Upper lobe of left lung (tissue), 6 donors: ENCODE data around the gene SLC25A21. TPM values are rescaled to one million over a fixed set of nuclear protein-coding genes. Genes with fewer than 3 reads are reported as not detected.
"Not testable (repeated sequence)": the region's sequence is repeated elsewhere in the genome, so short reads cannot be mapped to it uniquely, and the experiment has no call there.

Source experiments
- ATAC-seq, 2 donors: fragments of 200-7000 bp; cut with Tn5 transposase; one replicate each; pipeline ENCODE4 v1.9.1; 2022; ENCODE audit warnings: mild to moderate bottlenecking in 2 of 2, moderate library complexity in 2 of 2; ENCODE audit not compliant: low FRiP score in 2 of 2
- DNase-seq, 2 donors: peaks; one replicate each; pipeline ENCODE4 v3.0.0-alpha.2; 2019 to 2020
- H3K27ac ChIP-seq, 4 donors: fragments of 200-600 bp; sonication (generic); one replicate each; pipeline ENCODE4 v1.5.1; 2016 to 2019
- H3K27me3 ChIP-seq, 4 donors: fragments of 200-600 bp; sonication (generic); one replicate each; pipeline ENCODE4 v1.5.1; 2017 to 2019
- H3K36me3 ChIP-seq, 4 donors: fragments of 200-600 bp; sonication (generic); one replicate each; pipeline ENCODE4 v1.5.1; 2016 to 2019
- H3K4me1 ChIP-seq, 4 donors: fragments of 200-600 bp; sonication (generic); one replicate each; pipeline ENCODE4 v1.5.1; 2018 to 2019
- H3K4me3 ChIP-seq, 4 donors: fragments of 200-600 bp; sonication (generic); one replicate each; pipeline ENCODE4 v1.5.1; 2017 to 2019; ENCODE audit warnings: mild to moderate bottlenecking in 2 of 4, moderate library complexity in 1 of 4
- H3K9me3 ChIP-seq, 4 donors: fragments of 200-600 bp; sonication (generic); one replicate each; pipeline ENCODE4 v1.5.1; 2018 to 2019
- CTCF ChIP-seq, 6 experiments: fragments of 450-650 bp in 4 of 6; fragments of 200-600 bp in 2 of 6; sonication (generic) in 2 of 6; IDR thresholded peaks; one replicate each; pipeline ENCODE4 v1.5.1; 2016 to 2019; ENCODE audit warnings: antibody characterized with exemption in 6 of 6
- EP300 ChIP-seq, 4 donors: sonication (generic); formaldehyde crosslinking; IDR thresholded peaks; one replicate each; pipeline ENCODE4 v1.5.1; 2017; ENCODE audit warnings: antibody characterized with exemption in 4 of 4, control low read depth in 2 of 4
- POLR2A ChIP-seq, 4 donors: fragments of 450-650 bp; IDR thresholded peaks; one replicate each; pipeline ENCODE4 v1.5.1; 2016 to 2017; ENCODE audit warnings: antibody characterized with exemption in 4 of 4, mild to moderate bottlenecking in 2 of 4
- POLR2AphosphoS5 ChIP-seq, 2 donors: sonication (generic); formaldehyde crosslinking; IDR thresholded peaks; one replicate each; pipeline ENCODE4 v1.5.1; 2017; ENCODE audit warnings: antibody characterized with exemption in 2 of 2
- WGBS, 2 donors: methylation state at CpG; one replicate each; pipeline ENCODE4 v1.1.5; 2017 to 2018; 5-methylcytosine and 5-hydroxymethylcytosine counted together
- total RNA-seq, 6 donors: library from RNA; depleted of rRNA in 4 of 6; stranded (reverse); fragments of >200 nt in 4 of 6; gene quantifications; one replicate each; pipeline versions ENCODE4 v1.1.0 to v1.2.1, GENCODE V29; 2016 to 2021
- donor health status: DM: no; HTN: no; CAD: no; lungs with moderate emphysema.
- donor health status: DM: no; HTN: yes; CAD: no; lungs with severe emphysema.

The SLC25A21 gene
- total RNA-seq, 6 donors from 2014 or later: 0.15 to 1.7 (median 0.30) TPM; not detected in 3

DNA sequence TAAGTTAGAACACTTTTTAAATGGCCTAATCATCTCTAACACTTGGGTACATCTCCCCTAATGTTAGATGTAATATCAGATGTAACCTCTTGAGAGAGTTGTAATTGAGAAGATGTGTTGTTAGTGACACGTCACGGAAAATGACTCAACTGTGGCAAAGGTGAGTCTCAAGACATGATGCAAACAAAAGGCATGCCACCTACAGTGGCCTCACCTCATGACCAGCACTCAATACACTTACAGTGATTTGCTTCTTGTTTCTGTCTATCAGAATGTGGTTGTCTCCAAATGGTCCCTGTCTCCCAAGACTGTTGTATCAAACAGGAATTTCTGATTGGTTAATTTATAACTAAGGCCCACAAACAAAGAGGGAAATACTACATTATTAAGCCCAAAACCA, 91.2 kb downstream of the SLC25A21 start:
- H3K9me3 ChIP-seq: no peaks in the 10 kb centered on the region
- H3K4me1 ChIP-seq: no peaks in the 10 kb centered on the region
- no peaks in the 10 kb centered on the region for H3K27me3 ChIP-seq
- no peaks in the 10 kb centered on the region for H3K36me3 ChIP-seq
- WGBS, 2 donors: 94% methylated on average over 2 of the region's 2 CpGs
- H3K4me3 ChIP-seq: no peak overlapping the region
- TF ChIP-seq CTCF (IDR thresholded peaks at IDR 0.05) (no peak), POLR2AphosphoS5 (IDR thresholded peaks at IDR 0.05) (no peak), EP300 (IDR thresholded peaks at IDR 0.05) (no peak), POLR2A (IDR thresholded peaks at IDR 0.05) (no peak)
- H3K27ac ChIP-seq: no peak overlapping the region
- DNase-seq (no peak), ATAC-seq (no peak)

DNA sequence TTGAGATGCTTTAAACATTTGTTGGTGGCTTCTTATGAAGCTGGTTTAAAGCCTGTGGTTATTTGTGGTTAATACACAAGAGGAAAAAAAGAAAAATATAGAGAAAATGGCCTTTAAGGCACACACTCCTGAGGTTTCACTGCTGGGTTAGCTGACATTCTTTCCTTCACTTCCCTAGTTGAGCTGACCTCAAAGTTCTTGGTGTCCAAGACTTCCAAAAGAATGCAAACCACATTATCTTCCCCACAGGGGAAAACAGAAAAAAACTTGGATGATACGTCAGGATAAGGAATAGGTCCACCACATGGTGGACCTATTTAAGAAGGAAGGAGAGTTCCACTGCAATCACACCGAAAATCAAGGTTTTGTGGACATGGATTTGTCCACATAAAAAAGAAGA, 94.3 kb downstream of the SLC25A21 start:
- no peak for ATAC-seq
- no peak for DNase-seq
- Histone ChIP-seq H3K36me3 (no peaks in the 10 kb centered on the region), H3K27me3 (no peaks in the 10 kb centered on the region), H3K27ac (no peak overlapping the region), H3K9me3 (no peaks in the 10 kb centered on the region), H3K4me1 (no peaks in the 10 kb centered on the region), H3K4me3 (no peak overlapping the region)
- 57 to 64% methylated on average over 2 of the region's 2 CpGs for WGBS, 2 donors
- TF ChIP-seq POLR2A (IDR thresholded peaks at IDR 0.05) (no peak), POLR2AphosphoS5 (IDR thresholded peaks at IDR 0.05) (no peak), EP300 (IDR thresholded peaks at IDR 0.05) (no peak), CTCF (IDR thresholded peaks at IDR 0.05) (no peak)

GRCh38 chr14:37074320-37074719, 98.1 kb downstream of the SLC25A21 start:
- not testable (repeated sequence) for ATAC-seq, H3K36me3 ChIP-seq, DNase-seq, H3K27ac ChIP-seq, H3K4me3 ChIP-seq, H3K4me1 ChIP-seq, H3K9me3 ChIP-seq, H3K27me3 ChIP-seq
- 64 to 67% methylated on average over 4 of the region's 4 CpGs for WGBS, 2 donors

DNA sequence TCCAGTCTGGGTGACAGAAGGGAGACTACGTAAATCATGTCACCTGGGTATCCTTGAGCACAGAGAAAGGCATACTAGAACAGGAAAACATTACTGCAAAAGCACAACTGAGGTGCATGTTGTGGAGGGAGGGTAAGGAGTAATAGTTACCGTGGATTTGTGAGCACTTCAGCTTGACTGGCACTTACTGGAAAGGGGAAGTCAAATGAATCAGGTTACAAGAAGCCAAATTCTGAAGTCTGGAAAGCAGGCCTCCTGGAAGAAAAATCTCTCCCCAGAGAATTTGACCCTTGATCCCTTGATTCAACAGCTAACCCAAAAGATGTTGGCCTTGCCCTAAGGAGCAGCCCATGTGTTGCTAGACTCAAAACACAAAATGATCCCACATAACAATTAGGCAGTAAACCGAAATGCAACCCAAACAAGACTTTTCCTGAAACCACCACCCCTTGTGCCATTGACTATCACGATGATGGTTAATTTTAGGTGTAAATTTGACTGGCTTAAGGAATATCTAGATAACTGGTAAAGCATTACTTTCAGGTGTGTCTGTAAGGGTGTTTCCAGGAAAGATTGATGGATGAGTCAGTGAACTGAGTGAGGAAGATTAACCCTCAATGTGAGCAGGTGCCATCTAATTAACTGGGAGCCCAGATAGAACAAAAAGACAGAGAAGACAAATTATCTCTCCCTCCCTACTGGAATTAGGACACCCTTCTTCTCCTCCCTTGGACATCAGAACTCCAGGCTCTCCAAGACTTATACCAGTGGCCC, 108.8 kb downstream of the SLC25A21 start:
- WGBS, 2 donors: 67 to 75% methylated on average over 4 of the region's 4 CpGs
- ATAC-seq: no peak
- H3K36me3 ChIP-seq: no peaks in the 10 kb centered on the region
- H3K4me1 ChIP-seq: peaks cover 0 to 13% (median 0%) of the 10 kb centered on the region in 4 donors
- no peaks in the 10 kb centered on the region for H3K27me3 ChIP-seq
- no peak overlapping the region for H3K27ac ChIP-seq
- H3K4me3 ChIP-seq: no peak overlapping the region
- TF ChIP-seq POLR2A (IDR thresholded peaks at IDR 0.05) (no peak), EP300 (IDR thresholded peaks at IDR 0.05) (no peak), CTCF (IDR thresholded peaks at IDR 0.05) (no peak), POLR2AphosphoS5 (IDR thresholded peaks at IDR 0.05) (no peak)
- H3K9me3 ChIP-seq: no peaks in the 10 kb centered on the region
- DNase-seq: no peak

GRCh38 chr14:37062191-37062803, 110.1 kb downstream of the SLC25A21 start:
- Histone ChIP-seq H3K4me3 (no peak overlapping the region), H3K27ac (no peak overlapping the region), H3K9me3 (no peaks in the 10 kb centered on the region), H3K36me3 (no peaks in the 10 kb centered on the region), H3K27me3 (no peaks in the 10 kb centered on the region), H3K4me1 (peaks cover 0 to 13% (median 0%) of the 10 kb centered on the region in 4 donors)
- DNase-seq (peak in 1 of 2 donors; percentile 23), ATAC-seq (peak in 1 of 2 donors; percentile 69)
- WGBS, 2 donors: 62 to 76% methylated on average over 4 of the region's 4 CpGs
- TF ChIP-seq POLR2AphosphoS5 (IDR thresholded peaks at IDR 0.05) (no peak), CTCF (IDR thresholded peaks at IDR 0.05) (no peak), EP300 (IDR thresholded peaks at IDR 0.05) (no peak), POLR2A (IDR thresholded peaks at IDR 0.05) (no peak)
